GM19023 (cell line): Measurements from ENCODE around the gene USP17L29.
"Not testable (repeated sequence)": the region's sequence is repeated elsewhere in the genome, so short reads cannot be mapped to it uniquely, and the experiment has no call there.

Source experiments
- ATAC-seq: cut with Tn5 transposase; IDR thresholded peaks from one replicate; pipeline ENCODE4 v1.9.1; 2021; ENCODE audit warnings: mild to moderate bottlenecking, moderate library complexity; ENCODE audit not compliant: unreplicated experiment

The USP17L29 gene

GRCh38 chr4:9353338-9353737, at the start of gene USP17L29:
USP17L29 (plus strand) TSS chr4:9353638; CDS start chr4:9353638, 0 bp downstream.
- ATAC-seq = not testable (repeated sequence)

GRCh38 chr4:9324191-9324590, 29.2 kb upstream of the USP17L29 start:
- not testable (repeated sequence) for ATAC-seq

GRCh38 chr4:9324865-9325264, 28.6 kb upstream of the USP17L29 start, which contains the start of gene USP17L24:
USP17L24 (plus strand) TSS chr4:9325165; CDS start chr4:9325165, 0 bp downstream.
- not testable (repeated sequence) for ATAC-seq

GRCh38 chr4:9329611-9330010, 23.8 kb upstream of the USP17L29 start, which contains the start of gene USP17L25:
USP17L25 (plus strand) TSS chr4:9329911; CDS start chr4:9329911, 0 bp downstream.
- ATAC-seq = not testable (repeated sequence)

- ATAC-seq = not testable (repeated sequence)
Measured at GRCh38 chr4:9334358-9334757, 19.1 kb upstream of the USP17L29 start, which contains the start of gene USP17L26. USP17L26 (plus strand) TSS chr4:9334658; CDS start chr4:9334658, 0 bp downstream.

- ATAC-seq = not testable (repeated sequence)
Measured at GRCh38 chr4:9339103-9339502, 14.3 kb upstream of the USP17L29 start, which contains the start of gene USP17L5. USP17L5 (plus strand) TSS chr4:9339403; CDS start chr4:9339403, 0 bp downstream.

GRCh38 chr4:9343848-9344247, 9.6 kb upstream of the USP17L29 start, which contains the start of gene USP17L27:
USP17L27 (plus strand) TSS chr4:9344148; CDS start chr4:9344148, 0 bp downstream.
- not testable (repeated sequence) for ATAC-seq

- not testable (repeated sequence) for ATAC-seq
Measured at GRCh38 chr4:9348593-9348992, 4.8 kb upstream of the USP17L29 start, which contains the start of gene USP17L28. USP17L28 (plus strand) TSS chr4:9348893; CDS start chr4:9348893, 0 bp downstream.

GRCh38 chr4:9350866-9351265, 2.6 kb upstream of the USP17L29 start:
- ATAC-seq = not testable (repeated sequence)

GRCh38 chr4:9362829-9363228, 9.4 kb downstream of the USP17L29 start, which contains the start of gene USP17L30:
USP17L30 (plus strand) TSS chr4:9363129; CDS start chr4:9363129, 0 bp downstream.
- not testable (repeated sequence) for ATAC-seq

- not testable (repeated sequence) for ATAC-seq
Measured at GRCh38 chr4:9379881-9380280, 26.4 kb downstream of the USP17L29 start.

- ATAC-seq = not testable (repeated sequence)
Measured at GRCh38 chr4:9381012-9381534, 27.6 kb downstream of the USP17L29 start.

- no peak for ATAC-seq
Measured at GRCh38 chr4:9384126-9384525, 30.7 kb downstream of the USP17L29 start.

GRCh38 chr4:9389001-9389400, 35.6 kb downstream of the USP17L29 start:
- not testable (repeated sequence) for ATAC-seq
